Stomach smooth muscle (tissue), 2 donors: ENCODE results near the gene DDR2.
"Not testable (repeated sequence)": the region's sequence is repeated elsewhere in the genome, so short reads cannot be mapped to it uniquely, and the experiment has no call there.

Source experiments
- H3K27ac ChIP-seq: one replicate; pipeline ENCODE4 v1.7.0; 2013; ENCODE audit warnings: mild to moderate bottlenecking, low read length, inconsistent platforms
- H3K27me3 ChIP-seq, 2 donors: one replicate each; pipeline ENCODE4 v1.7.0; 2013; ENCODE audit warnings: low read length in 2 of 2; ENCODE audit not compliant: insufficient read depth in 2 of 2, control insufficient read depth in 1 of 2
- H3K36me3 ChIP-seq, 2 donors: one replicate each; pipeline ENCODE4 v1.7.0; 2013; ENCODE audit warnings: low read length in 2 of 2; ENCODE audit not compliant: control insufficient read depth in 2 of 2, insufficient read depth in 2 of 2
- H3K4me1 ChIP-seq: one replicate; pipeline ENCODE4 v1.7.0; 2013; ENCODE audit warnings: low read length; ENCODE audit not compliant: control insufficient read depth, insufficient read depth
- H3K4me3 ChIP-seq, 2 donors: one replicate each; pipeline ENCODE4 v1.7.0; 2013; ENCODE audit warnings: low read length in 2 of 2
- H3K9ac ChIP-seq, 2 donors: one replicate each; pipeline ENCODE4 v1.7.0; 2013; ENCODE audit warnings: low read length in 2 of 2, mild to moderate bottlenecking in 1 of 2
- H3K9me3 ChIP-seq, 2 donors: one replicate each; pipeline ENCODE4 v1.7.0; 2013; ENCODE audit warnings: low read length in 2 of 2; ENCODE audit not compliant: control insufficient read depth in 2 of 2
- donor health status: healthy.
- donor health status: Pancreatic carcinoma.

The DDR2 gene

GRCh38 chr1:162733336-162733590 is 101.0 kb downstream of the DDR2 start:
- peaks cover 31% of the 10 kb centered on the region for H3K4me1 ChIP-seq

GRCh38 chr1:162734047-162734446 is 101.8 kb downstream of the DDR2 start:
- Histone ChIP-seq H3K27ac (peak overlapping the region; percentile 86), H3K4me1 (peaks cover 31% of the 10 kb centered on the region), H3K4me3 (no peak overlapping the region), H3K36me3 (peaks cover 0 to 7% of the 10 kb centered on the region in 2 donors), H3K9ac (no peak overlapping the region), H3K9me3 (no peaks in the 10 kb centered on the region), H3K27me3 (no peaks in the 10 kb centered on the region)

More at GRCh38 chr1:162733336-162733590, 101.0 kb downstream of the DDR2 start:
- H3K27ac ChIP-seq: peak overlapping the region; percentile 86
- peak overlapping the region in 1 of 2 donors; percentile 5 for H3K9ac ChIP-seq
- H3K36me3 ChIP-seq: peaks cover 0 to 7% of the 10 kb centered on the region in 2 donors
- H3K27me3 ChIP-seq: no peaks in the 10 kb centered on the region
- H3K9me3 ChIP-seq: no peaks in the 10 kb centered on the region
- H3K4me3 ChIP-seq: no peak overlapping the region

- Histone ChIP-seq H3K9me3 (no peaks in the 10 kb centered on the region), H3K36me3 (peaks cover 0 to 3% of the 10 kb centered on the region in 2 donors), H3K4me1 (peaks cover 34% of the 10 kb centered on the region), H3K27me3 (no peaks in the 10 kb centered on the region), H3K4me3 (no peak overlapping the region), H3K27ac (peak overlapping the region; percentile 26), H3K9ac (no peak overlapping the region)
Observed at GRCh38 chr1:162736184-162736583, 103.9 kb downstream of the DDR2 start.

GRCh38 chr1:162736633-162737067 is 104.4 kb downstream of the DDR2 start:
- H3K9me3 ChIP-seq: no peaks in the 10 kb centered on the region
- H3K36me3 ChIP-seq: peaks cover 3 to 6% of the 10 kb centered on the region in 2 donors
- no peaks in the 10 kb centered on the region for H3K27me3 ChIP-seq
- peaks cover 34% of the 10 kb centered on the region for H3K4me1 ChIP-seq
- no peak overlapping the region for H3K9ac ChIP-seq
- no peak overlapping the region for H3K27ac ChIP-seq
- no peak overlapping the region for H3K4me3 ChIP-seq

GRCh38 chr1:162740755-162741154 is 108.5 kb downstream of the DDR2 start:
- Histone ChIP-seq H3K4me3 (no peak overlapping the region), H3K9me3 (no peaks in the 10 kb centered on the region), H3K27ac (no peak overlapping the region), H3K4me1 (peaks cover 8% of the 10 kb centered on the region), H3K36me3 (peaks cover 3 to 13% of the 10 kb centered on the region in 2 donors), H3K9ac (no peak overlapping the region), H3K27me3 (no peaks in the 10 kb centered on the region)

GRCh38 chr1:162741574-162741973 is 109.3 kb downstream of the DDR2 start:
- Histone ChIP-seq H3K36me3 (peaks cover 3 to 13% of the 10 kb centered on the region in 2 donors), H3K27ac (no peak overlapping the region), H3K4me1 (peaks cover 3% of the 10 kb centered on the region), H3K27me3 (no peaks in the 10 kb centered on the region), H3K9me3 (no peaks in the 10 kb centered on the region), H3K9ac (no peak overlapping the region), H3K4me3 (no peak overlapping the region)

- peaks cover 2 to 12% of the 10 kb centered on the region in 2 donors for H3K36me3 ChIP-seq
- not testable (repeated sequence) for H3K4me3 ChIP-seq, H3K4me1 ChIP-seq, H3K27me3 ChIP-seq, H3K27ac ChIP-seq, H3K9me3 ChIP-seq, H3K9ac ChIP-seq
Observed at GRCh38 chr1:162746264-162746942, 114.1 kb downstream of the DDR2 start.

GRCh38 chr1:162753001-162753658 is 120.9 kb downstream of the DDR2 start:
- Histone ChIP-seq H3K9me3 (no peaks in the 10 kb centered on the region), H3K27me3 (no peaks in the 10 kb centered on the region), H3K36me3 (peaks cover 24 to 37% of the 10 kb centered on the region in 2 donors), H3K4me1 (no peaks in the 10 kb centered on the region), H3K4me3 (no peak overlapping the region), H3K27ac (peak overlapping the region; percentile 6), H3K9ac (no peak overlapping the region)

- Histone ChIP-seq H3K27ac (no peak overlapping the region), H3K36me3 (peaks cover 24 to 37% of the 10 kb centered on the region in 2 donors), H3K27me3 (no peaks in the 10 kb centered on the region), H3K4me1 (no peaks in the 10 kb centered on the region), H3K9ac (no peak overlapping the region), H3K4me3 (no peak overlapping the region), H3K9me3 (no peaks in the 10 kb centered on the region)
Observed at GRCh38 chr1:162753998-162754585, 121.8 kb downstream of the DDR2 start.

- Histone ChIP-seq H3K27ac (no peak overlapping the region), H3K4me1 (no peaks in the 10 kb centered on the region), H3K9me3 (no peaks in the 10 kb centered on the region), H3K27me3 (no peaks in the 10 kb centered on the region), H3K36me3 (peaks cover 29 to 42% of the 10 kb centered on the region in 2 donors), H3K9ac (no peak overlapping the region), H3K4me3 (no peak overlapping the region)
Observed at GRCh38 chr1:162755306-162755705, 123.0 kb downstream of the DDR2 start.

- no peaks in the 10 kb centered on the region for H3K27me3 ChIP-seq
- no peaks in the 10 kb centered on the region for H3K9me3 ChIP-seq
- no peak overlapping the region for H3K27ac ChIP-seq
- no peak overlapping the region for H3K4me3 ChIP-seq
- no peaks in the 10 kb centered on the region for H3K4me1 ChIP-seq
- peaks cover 39 to 48% of the 10 kb centered on the region in 2 donors for H3K36me3 ChIP-seq
- H3K9ac ChIP-seq: no peak overlapping the region
Observed at GRCh38 chr1:162756523-162756922, 124.3 kb downstream of the DDR2 start.
